Right lobe of liver (tissue), 6 donors: ENCODE data around the gene DHX16. TPM values are rescaled to one million over a fixed set of nuclear protein-coding genes. Genes with fewer than 3 reads are reported as not detected.

ENCODE experiments used
- ATAC-seq, 4 donors: fragments of 200-7000 bp; cut with Tn5 transposase; one replicate each; pipeline ENCODE4 v1.9.1; 2020; ENCODE audit warnings: mild to moderate bottlenecking in 4 of 4, moderate library complexity in 4 of 4
- DNase-seq, 3 donors: peaks; one replicate each; pipeline ENCODE4 v3.0.0-alpha.2; 2020
- H3K27ac ChIP-seq, 3 donors: fragments of 200-600 bp; one replicate each; pipeline ENCODE4 v1.8.0; 2022
- H3K27me3 ChIP-seq, 2 donors: fragments of 200-600 bp; one replicate each; pipeline ENCODE4 v1.8.0; 2022
- H3K36me3 ChIP-seq, 4 donors: fragments of 200-600 bp; sonication (generic) in 1 of 4; one replicate each; pipeline versions ENCODE4 v1.5.1 to v1.8.0; 2017 to 2022; ENCODE audit warnings: control low read depth in 1 of 4
- H3K4me1 ChIP-seq, 4 donors: fragments of 200-600 bp; sonication (generic) in 1 of 4; one replicate each; pipeline versions ENCODE4 v1.5.1 to v1.8.0; 2017 to 2022; ENCODE audit warnings: control low read depth in 1 of 4
- H3K4me3 ChIP-seq, 3 donors: fragments of 200-600 bp; one replicate each; pipeline ENCODE4 v1.8.0; 2022
- H3K9me3 ChIP-seq, 4 donors: fragments of 200-600 bp; sonication (generic) in 1 of 4; one replicate each; pipeline versions ENCODE4 v1.5.1 to v1.8.0; 2017 to 2022; ENCODE audit warnings: control low read depth in 1 of 4
- POLR2A ChIP-seq: fragments of 450-650 bp; IDR thresholded peaks from one replicate; pipeline ENCODE4 v1.6.1; 2017; ENCODE audit warnings: antibody characterized with exemption, mild to moderate bottlenecking
- WGBS: methylation state at CpG from one replicate; pipeline ENCODE4 v1.1.6; 2018; ENCODE audit warnings: low coverage, low lambda C conversion rate; ENCODE audit not compliant: insufficient coverage; ENCODE audit errors: missing lambda C conversion rate; 5-methylcytosine and 5-hydroxymethylcytosine counted together
- intact Hi-C, 2 donors: fragments of 100-400 bp; cut with DNase I; formaldehyde crosslinking; loops; one replicate each; pipeline versions ENCODE4 v1.11.2 to v1.14.1; 2022
- total RNA-seq, 6 experiments: library from RNA; depleted of rRNA in 2 of 6; stranded (reverse); fragments of >200 nt in 2 of 6; fragmentation: NEBNext Ultra II Directional in 3 of 6; extraction: Animal tissue kit (Norgen Biotek cat#: 25700) in 3 of 6; gene quantifications; one replicate each; pipeline versions ENCODE4 v1.1.0 to v1.2.4, GENCODE V29; 2016 to 2023
- TF ChIP-seq, protein P1 (sequence below), 4 donors: fragments of 200-600 bp in 3 of 4; fragments of 450-650 bp in 1 of 4; IDR thresholded peaks; one replicate each; pipeline versions ENCODE4 v1.5.1 to v1.8.0; 2016 to 2022; ENCODE audit warnings: antibody characterized with exemption in 4 of 4, mild to moderate bottlenecking in 2 of 4
- donor health status: DM: no; HTN: yes; CAD: no.
- donor health status: DM: no; HTN: no; CAD: no.
- donor health status: DM: no; HTN: no; CAD: no.
- donor health status: DM: no; HTN: yes; CAD: no.
- donor health status: DM: no; HTN: yes; CAD: no.

Gene DHX16
- total RNA-seq, 6 experiments from 2014 or later: 12.3 to 17.8 (median 14.4) TPM

DNA sequence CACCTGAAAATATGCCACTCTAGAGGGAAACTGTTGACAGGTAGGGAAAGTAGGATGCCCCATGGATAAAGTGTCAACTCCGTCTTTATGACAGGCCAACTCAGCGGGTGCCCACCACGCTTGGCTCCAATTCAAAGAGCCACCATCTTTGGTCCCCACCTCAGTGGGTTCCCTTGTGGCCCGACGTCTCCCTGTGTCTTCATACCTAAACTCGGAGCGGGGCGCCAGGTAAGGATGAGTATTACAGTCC, 44.0 kb upstream of the DHX16 start:
- 0% methylated on average over 4 of the region's 8 CpGs for WGBS
- intact Hi-C loops: no loop called here
- Histone ChIP-seq H3K27ac (peak overlapping the region; percentile 71 to 74 (median 73)), H3K4me3 (peak overlapping the region; percentile 54 to 73 (median 64)), H3K27me3 (no peaks in the 10 kb centered on the region), H3K4me1 (peaks cover 0 to 28% (median 6%) of the 10 kb centered on the region in 4 donors), H3K9me3 (no peaks in the 10 kb centered on the region), H3K36me3 (peaks cover 0 to 15% (median 8%) of the 10 kb centered on the region in 4 donors)
- ATAC-seq: no peak
- TF ChIP-seq POLR2A: no peak
- TF ChIP-seq, protein P1, sequence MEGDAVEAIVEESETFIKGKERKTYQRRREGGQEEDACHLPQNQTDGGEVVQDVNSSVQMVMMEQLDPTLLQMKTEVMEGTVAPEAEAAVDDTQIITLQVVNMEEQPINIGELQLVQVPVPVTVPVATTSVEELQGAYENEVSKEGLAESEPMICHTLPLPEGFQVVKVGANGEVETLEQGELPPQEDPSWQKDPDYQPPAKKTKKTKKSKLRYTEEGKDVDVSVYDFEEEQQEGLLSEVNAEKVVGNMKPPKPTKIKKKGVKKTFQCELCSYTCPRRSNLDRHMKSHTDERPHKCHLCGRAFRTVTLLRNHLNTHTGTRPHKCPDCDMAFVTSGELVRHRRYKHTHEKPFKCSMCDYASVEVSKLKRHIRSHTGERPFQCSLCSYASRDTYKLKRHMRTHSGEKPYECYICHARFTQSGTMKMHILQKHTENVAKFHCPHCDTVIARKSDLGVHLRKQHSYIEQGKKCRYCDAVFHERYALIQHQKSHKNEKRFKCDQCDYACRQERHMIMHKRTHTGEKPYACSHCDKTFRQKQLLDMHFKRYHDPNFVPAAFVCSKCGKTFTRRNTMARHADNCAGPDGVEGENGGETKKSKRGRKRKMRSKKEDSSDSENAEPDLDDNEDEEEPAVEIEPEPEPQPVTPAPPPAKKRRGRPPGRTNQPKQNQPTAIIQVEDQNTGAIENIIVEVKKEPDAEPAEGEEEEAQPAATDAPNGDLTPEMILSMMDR (IDR thresholded peaks at IDR 0.05): no peak
- no peak for DNase-seq

DNA sequence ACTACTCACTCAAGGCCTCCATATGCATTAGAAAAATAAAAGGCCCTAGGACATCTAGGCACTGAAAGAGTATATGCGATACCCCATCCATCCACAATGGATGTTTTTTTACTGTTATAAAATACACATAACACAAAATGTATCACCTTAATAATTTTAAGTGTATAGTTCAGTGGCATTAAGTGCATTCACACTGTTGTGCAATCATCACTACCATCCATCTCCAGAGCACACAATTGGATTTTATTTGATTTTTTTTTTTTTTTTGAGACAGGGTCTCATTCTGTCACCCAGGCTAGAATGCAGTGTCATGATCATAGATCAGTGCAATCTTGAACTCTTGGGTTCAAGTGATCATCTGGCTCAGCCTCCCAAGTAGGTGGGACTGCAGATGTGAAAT, 41.5 kb upstream of the DHX16 start:
- Histone ChIP-seq H3K27me3 (no peaks in the 10 kb centered on the region), H3K27ac (no peak overlapping the region), H3K4me3 (no peak overlapping the region), H3K36me3 (peaks cover 0 to 15% (median 8%) of the 10 kb centered on the region in 4 donors), H3K9me3 (no peaks in the 10 kb centered on the region), H3K4me1 (peaks cover 0 to 33% (median 10%) of the 10 kb centered on the region in 4 donors)
- TF ChIP-seq, protein P1 (IDR thresholded peaks at IDR 0.05): no peak
- no peak for TF ChIP-seq POLR2A
- intact Hi-C loops: no loop called here
- no peak for ATAC-seq
- WGBS: 100% methylated on average over 1 of the region's 1 CpG
- DNase-seq: no peak

DNA sequence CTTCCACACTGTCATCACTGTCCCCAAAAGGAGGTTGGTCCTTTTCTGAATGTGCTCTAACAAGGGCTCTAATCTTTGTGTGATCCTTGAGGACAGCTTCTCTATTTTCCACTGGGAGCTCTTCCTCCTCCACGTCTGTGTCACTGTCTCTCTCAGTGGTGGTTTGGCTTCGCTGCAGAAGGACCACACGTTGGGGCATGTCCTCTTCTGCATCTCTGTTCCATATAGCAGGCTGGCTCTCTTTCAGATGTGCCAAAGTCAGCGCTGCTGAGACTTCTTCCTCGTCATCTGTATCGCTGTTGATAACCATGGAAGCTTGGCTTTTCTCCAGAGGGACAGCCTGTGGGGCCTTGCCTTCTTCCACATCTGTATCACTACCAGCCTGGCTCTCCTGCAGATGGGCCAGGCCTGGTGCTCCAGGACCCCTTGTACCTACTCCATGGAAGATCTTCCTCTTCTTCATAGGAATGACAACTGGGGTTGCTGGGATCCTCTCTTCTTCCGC, 39.7 kb upstream of the DHX16 start:
- WGBS: 73% methylated on average over 4 of the region's 7 CpGs
- Histone ChIP-seq H3K9me3 (no peaks in the 10 kb centered on the region), H3K27me3 (no peaks in the 10 kb centered on the region), H3K4me1 (peaks cover 0 to 32% (median 13%) of the 10 kb centered on the region in 4 donors), H3K4me3 (no peak overlapping the region), H3K27ac (no peak overlapping the region), H3K36me3 (peaks cover 0 to 15% (median 8%) of the 10 kb centered on the region in 4 donors)
- TF ChIP-seq, protein P1 (IDR thresholded peaks at IDR 0.05): no peak
- no peak for TF ChIP-seq POLR2A
- intact Hi-C loops: no loop called here
- ATAC-seq (no peak), DNase-seq (peak in 1 of 3 donors; percentile 19)

DNA sequence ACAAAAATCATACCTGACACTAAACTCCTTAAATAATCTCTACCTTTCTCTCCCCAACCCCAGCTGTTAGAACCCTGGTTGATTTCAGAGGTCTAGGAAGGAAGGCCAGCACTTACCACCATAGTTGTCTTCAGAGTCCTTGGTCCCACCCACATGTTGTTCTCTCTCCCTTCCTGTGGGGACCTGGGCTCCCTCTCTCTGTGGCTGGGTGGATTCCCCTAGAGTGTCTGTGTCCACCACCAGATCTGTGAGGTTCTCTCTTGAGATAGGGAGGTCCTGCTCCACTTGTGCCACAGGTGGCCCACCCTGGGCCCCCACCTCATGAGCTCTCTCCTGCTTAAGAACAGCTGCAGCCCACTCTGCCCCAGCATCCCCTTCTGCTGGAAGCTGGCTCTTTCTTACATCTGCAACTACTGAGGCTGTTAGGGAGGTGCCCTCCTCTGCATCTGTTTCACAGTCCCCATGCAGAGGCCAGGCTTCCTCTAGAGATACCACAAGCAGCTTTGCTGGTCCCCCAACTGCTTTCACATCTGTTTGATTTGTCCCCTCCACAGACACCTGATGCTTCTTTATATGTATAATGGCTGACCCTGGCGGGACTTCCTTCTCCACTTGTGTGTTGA, 39.1 kb upstream of the DHX16 start:
- Histone ChIP-seq H3K36me3 (peaks cover 0 to 15% (median 8%) of the 10 kb centered on the region in 4 donors), H3K27ac (no peak overlapping the region), H3K4me3 (no peak overlapping the region), H3K27me3 (no peaks in the 10 kb centered on the region), H3K4me1 (peaks cover 0 to 38% (median 16%) of the 10 kb centered on the region in 4 donors), H3K9me3 (no peaks in the 10 kb centered on the region)
- DNase-seq: peak in 1 of 3 donors; percentile 5
- intact Hi-C loops: no loop called here
- 80% methylated on average over 1 of the region's 1 CpG for WGBS
- ATAC-seq: no peak
- TF ChIP-seq, protein P1 (IDR thresholded peaks at IDR 0.05): no peak
- no peak for TF ChIP-seq POLR2A
